HepG2 (cell line): ENCODE measurements around the gene PLA2G4A. TPM values are rescaled to one million over a fixed set of nuclear protein-coding genes. Genes with fewer than 3 reads are reported as not detected.

Source experiments
- ATAC-seq: fragments of 200-7000 bp; cut with Tn5 transposase; 3 replicates; pipeline ENCODE4 v1.9.1; 2020; ENCODE audit warnings: mild to moderate bottlenecking, moderate library complexity
- BruUV-seq: library from RNA; stranded (reverse); fragments of 400-500 nt; replicated peaks from 2 replicates; lab custom pipeline; 2021; lab: Mats Ljungman, UMichigan
- CTCF ChIA-PET: fragments of 300-600 bp; formaldehyde crosslinking; extraction: SDS; loops from one replicate; lab custom pipeline; 2021; ENCODE audit warnings: low total read pairs, inconsistent platforms, low intra/inter-chr PET ratio; lab: Yijun Ruan, JAX
- POLR2A ChIA-PET: fragments of 350-600 bp; sonication (Branson Sonifier 250); formaldehyde crosslinking; loops from one replicate; lab custom pipeline; 2020; ENCODE audit warnings: antibody characterized with exemption, inconsistent platforms; lab: Yijun Ruan, JAX
- DNase-seq: peaks from one replicate; pipeline ENCODE4 v3.0.0-alpha.2; 2015; ENCODE audit warnings: low spot score
- FAIRE-seq: peaks from 3 replicates; lab custom pipeline; 2011; peaks lifted over from hg19 to GRCh38; lab: Jason Lieb, UNC
- H2AFZ ChIP-seq: one replicate; pipeline ENCODE4 v1.6.1; 2011; ENCODE audit warnings: low read length, inconsistent platforms
- H3K27ac ChIP-seq: fragments of 300-600 bp; 3 replicates; pipeline ENCODE4 v1.8.0; 2011; ENCODE audit warnings: mixed run types, mild to moderate bottlenecking, mixed read lengths, low read length, inconsistent platforms; ENCODE audit not compliant: insufficient read depth; ENCODE audit errors: extremely low read length
- H3K27me3 ChIP-seq, 2 experiments: fragments of 200-600 bp in 1 of 2; 2 replicates in 1 of 2; 3 replicates in 1 of 2; pipeline versions ENCODE4 v1.6.0 to v1.8.0; 2011; ENCODE audit warnings: low read length in 2 of 2, mild to moderate bottlenecking in 2 of 2, moderate library complexity in 2 of 2, inconsistent platforms in 1 of 2; ENCODE audit not compliant: insufficient read depth in 2 of 2, control insufficient read depth in 1 of 2
- H3K36me3 ChIP-seq, 2 experiments: fragments of 200-600 bp in 1 of 2; replicated peaks in 1 of 2; 2 replicates in 1 of 2; 3 replicates in 1 of 2; pipeline versions ENCODE4 v1.5.1 to v1.8.0; 2011; ENCODE audit warnings: low read length in 2 of 2, inconsistent platforms in 1 of 2; ENCODE audit not compliant: insufficient read depth in 2 of 2, control insufficient read depth in 1 of 2
- H3K4me1 ChIP-seq: 2 replicates; pipeline ENCODE4 v1.5.1; 2012; ENCODE audit warnings: low read length, inconsistent platforms; ENCODE audit not compliant: insufficient read depth
- H3K4me2 ChIP-seq: 2 replicates; pipeline ENCODE4 v1.6.0; 2011; ENCODE audit warnings: low read depth, low read length, inconsistent platforms
- H3K4me3 ChIP-seq, 3 experiments: fragments of 200-600 bp in 1 of 3; sonication (generic), shearing (Covaris generic) in 1 of 3; replicated peaks in 1 of 3; 2 replicates each; pipeline ENCODE4 v1.5.1; 2011 to 2016; ENCODE audit warnings: low read length in 3 of 3, inconsistent platforms in 2 of 3, low read depth in 2 of 3, mild to moderate bottlenecking in 2 of 3, control low read depth in 1 of 3, mixed read lengths in 1 of 3; ENCODE audit not compliant: insufficient read depth in 1 of 3
- H3K79me2 ChIP-seq: one replicate; pipeline ENCODE4 v1.6.1; 2011; ENCODE audit warnings: low read length, inconsistent platforms; ENCODE audit not compliant: insufficient read depth
- H3K9ac ChIP-seq: 2 replicates; pipeline ENCODE4 v1.6.0; 2011; ENCODE audit warnings: mild to moderate bottlenecking, low read depth, low read length, inconsistent platforms; ENCODE audit not compliant: insufficient read depth
- H3K9me3 ChIP-seq: 2 replicates; pipeline ENCODE4 v1.5.1; 2012; ENCODE audit warnings: mild to moderate bottlenecking, low read length
- H4K20me1 ChIP-seq: 2 replicates; pipeline ENCODE4 v1.6.0; 2011; ENCODE audit warnings: inconsistent platforms, mild to moderate bottlenecking, low read length, moderate library complexity; ENCODE audit not compliant: insufficient read depth
- GABPA ChIP-seq, 2 experiments: IDR thresholded peaks; 2 replicates each; pipeline ENCODE4 v1.6.1; 2011 to 2016; ENCODE audit warnings: low read depth in 2 of 2, low read length in 1 of 2, missing biosample characterization in 1 of 2, missing genetic modification characterization in 1 of 2
- MEIS2 ChIP-seq: sonication (generic); formaldehyde crosslinking; IDR thresholded peaks from 2 replicates; pipeline ENCODE4 v1.9.0; 2021; ENCODE audit warnings: mild to moderate bottlenecking, missing genetic modification reagents
- NFIC ChIP-seq: IDR thresholded peaks from 2 replicates; pipeline ENCODE4 v1.6.1; 2012; ENCODE audit warnings: mild to moderate bottlenecking, low read length, inconsistent platforms
- NR2C2 ChIP-seq: sonication (generic); formaldehyde crosslinking; IDR thresholded peaks from 2 replicates; pipeline ENCODE4 v1.4.0; 2020; ENCODE audit warnings: missing genetic modification reagents, mild to moderate bottlenecking, moderate library complexity, borderline replicate concordance
- RNF219 ChIP-seq: sonication (generic); formaldehyde crosslinking; IDR thresholded peaks from 2 replicates; pipeline ENCODE4 v1.5.0; 2020; ENCODE audit warnings: mild to moderate bottlenecking, missing genetic modification reagents
- RORA ChIP-seq: sonication (generic); formaldehyde crosslinking; IDR thresholded peaks from 2 replicates; pipeline ENCODE4 v1.5.0; 2020; ENCODE audit warnings: mild to moderate bottlenecking, missing genetic modification reagents, moderate library complexity
- THYN1 ChIP-seq: sonication (generic); formaldehyde crosslinking; IDR thresholded peaks from 2 replicates; pipeline ENCODE4 v1.8.1; 2023; ENCODE audit warnings: low read depth, mild to moderate bottlenecking, moderate library complexity, missing genetic modification reagents, borderline replicate concordance
- ZFP36L2 ChIP-seq: sonication (generic); formaldehyde crosslinking; IDR thresholded peaks from 2 replicates; pipeline ENCODE4 v1.4.0; 2020; ENCODE audit warnings: missing genetic modification reagents
- ZNF232 ChIP-seq: sonication (generic); formaldehyde crosslinking; IDR thresholded peaks from 2 replicates; pipeline ENCODE4 v1.4.0; 2020; ENCODE audit warnings: missing genetic modification reagents, borderline replicate concordance
- ZNF34 ChIP-seq: sonication (generic); formaldehyde crosslinking; IDR thresholded peaks from 2 replicates; pipeline ENCODE4 v1.4.0; 2020; ENCODE audit warnings: mild to moderate bottlenecking, missing genetic modification reagents, borderline replicate concordance
- ZNF460 ChIP-seq: sonication (generic); formaldehyde crosslinking; IDR thresholded peaks from 2 replicates; pipeline ENCODE4 v1.5.1; 2020; ENCODE audit warnings: missing genetic modification reagents, mild to moderate bottlenecking, borderline replicate concordance
- ZNF550 ChIP-seq: sonication (generic); formaldehyde crosslinking; IDR thresholded peaks from 2 replicates; pipeline ENCODE4 v1.4.0; 2020; ENCODE audit warnings: mild to moderate bottlenecking, missing genetic modification reagents, borderline replicate concordance
- ZNF580 ChIP-seq: IDR thresholded peaks from 2 replicates; pipeline ENCODE4 v1.6.1; 2016; ENCODE audit warnings: low read depth, borderline replicate concordance
- ZNF773 ChIP-seq: sonication (generic); formaldehyde crosslinking; IDR thresholded peaks from 2 replicates; pipeline ENCODE4 v1.4.0; 2020; ENCODE audit warnings: missing genetic modification reagents, borderline replicate concordance
- WGBS: methylation state at CpG from one replicate; pipeline ENCODE4 v1.1.6; 2017; ENCODE audit warnings: low lambda C conversion rate; 5-methylcytosine and 5-hydroxymethylcytosine counted together
- in situ Hi-C: cut with HindIII; loops from 2 replicates; pipeline ENCODE4 v1.10.0; 2017; ENCODE audit warnings: low pct_unique_long_range_greater_than_20kb; ENCODE audit not compliant: extremely low pct_ligation_motif_present
- intact Hi-C: fragments of 100-400 bp; cut with micrococcal nuclease; formaldehyde crosslinking; loops from one replicate; pipeline ENCODE4 v1.10.0; 2022; ENCODE audit not compliant: unreplicated experiment
- polyA plus RNA-seq, 8 experiments: library from polyadenylated mRNA; depleted of rRNA in 3 of 8; stranded (reverse) in 7 of 8; unstranded in 1 of 8; fragments of >200 nt; fragmentation: Illumina TruSeq in 4 of 8; extraction: Trizol in 4 of 8; gene quantifications; 2 replicates each; pipeline versions ENCODE4 v1.2.1 to v1.2.3, GENCODE V29; 2011 to 2016; ENCODE audit warnings: low read depth in 4 of 8, missing spikeins in 1 of 8, mixed read lengths in 1 of 8; ENCODE audit not compliant: insufficient read depth in 1 of 8
- total RNA-seq, 5 experiments: library from RNA; depleted of rRNA; stranded (reverse); fragments of >200 nt; fragmentation: Illumina TruSeq; extraction: Trizol; gene quantifications; 2 replicates each; pipeline ENCODE4 v1.2.3, GENCODE V29; 2016; ENCODE audit warnings: low read depth in 1 of 5

PLA2G4A gene
- total and polyA plus RNA-seq, 2 of the 13 experiments (the other 11 are each of a cell fraction or from before 2014, with no cell fraction given), result not detected

GRCh38 chr1:186930238-186930637, 101.5 kb downstream of the PLA2G4A start:
- intact Hi-C loops (no loop called here), in situ Hi-C loops (no loop called here)
- H3K4me1 ChIP-seq, result no peaks in the 10 kb centered on the region
- ATAC-seq, result no peak
- 29% methylated on average over 2 of the region's 2 CpGs for WGBS
- H3K4me2 ChIP-seq, result no peak overlapping the region
- no peaks in the 10 kb centered on the region for H3K9me3 ChIP-seq
- no peaks in the 10 kb centered on the region for H4K20me1 ChIP-seq
- FAIRE-seq, result no peak
- POLR2A ChIA-PET, result no interaction called here
- no peaks in the 10 kb centered on the region; a peak in 1 of 5 replicates for H3K27me3 ChIP-seq
- no peak for DNase-seq
- H3K9ac ChIP-seq, result no peak overlapping the region
- no TSS peak for BruUV-seq
- no peak overlapping the region for H3K27ac ChIP-seq
- no peaks in the 10 kb centered on the region for H3K36me3 ChIP-seq
- CTCF ChIA-PET, result no interaction called here
- no peak overlapping the region for H2AFZ ChIP-seq
- no peaks in the 10 kb centered on the region for H3K79me2 ChIP-seq
- no peak overlapping the region for H3K4me3 ChIP-seq
- TF ChIP-seq NFIC, result no peak
- TF ChIP-seq RORA, result no peak
- no peak for TF ChIP-seq ZNF34 (CRISPR knock-in tag)
- TF ChIP-seq MEIS2 (CRISPR knock-in tag), result no peak
- no peak for TF ChIP-seq THYN1 (CRISPR knock-in tag)
- no peak for TF ChIP-seq NR2C2
- TF ChIP-seq ZNF550 (CRISPR knock-in tag), result no peak
- TF ChIP-seq ZNF580 (CRISPR knock-in tag), result no peak
- TF ChIP-seq ZNF460, result no peak
- no peak for TF ChIP-seq ZNF232 (CRISPR knock-in tag)
- no peak for TF ChIP-seq RNF219 (CRISPR knock-in tag)
- TF ChIP-seq GABPA (IDR thresholded peaks at IDR 0.05; ENCODE audit: low read depth, low read length), result no peak
- no peak for TF ChIP-seq GABPA (CRISPR knock-in tag; IDR thresholded peaks at IDR 0.05; ENCODE audit: low read depth)
- no peak for TF ChIP-seq ZFP36L2 (CRISPR knock-in tag)
- TF ChIP-seq ZNF773 (CRISPR knock-in tag), result no peak
- TF ChIP-seq, all 625 proteins: peak for 0
